ENCODE data around the gene TSPAN4.

Gene TSPAN4

GRCh38 chr11:914747-915501 is 72.3 kb downstream of the TSPAN4 start:
- no peak for DNase-seq
